HuH-7.5 (cell line): ENCODE results near the gene IFI6.

Source experiments
- DNase-seq: peaks from one replicate; pipeline ENCODE4 v3.0.0; 2011; ENCODE audit warnings: low spot score

The IFI6 gene

GRCh38 chr1:27672750-27673112, 739 bp upstream of the IFI6 start:
- no peak for DNase-seq

- no peak for DNase-seq
Observed at GRCh38 chr1:27669876-27670275, 2.1 kb downstream of the IFI6 start.

- peak; percentile 85 for DNase-seq
Observed at GRCh38 chr1:27668808-27669723, 2.9 kb downstream of the IFI6 start.

GRCh38 chr1:27668121-27668807, 3.7 kb downstream of the IFI6 start:
- DNase-seq, result no peak

- no peak for DNase-seq
Observed at GRCh38 chr1:27666791-27667254, 5.2 kb downstream of the IFI6 start.

- DNase-seq, result no peak
Observed at GRCh38 chr1:27666294-27666693, 5.7 kb downstream of the IFI6 start.

GRCh38 chr1:27665016-27665651, 6.9 kb downstream of the IFI6 start:
- DNase-seq, result no peak

GRCh38 chr1:27664291-27664690, 7.7 kb downstream of the IFI6 start:
- DNase-seq, result no peak

GRCh38 chr1:27662707-27663393, 9.1 kb downstream of the IFI6 start:
- peak; percentile 84 for DNase-seq

GRCh38 chr1:27662261-27662660, 9.7 kb downstream of the IFI6 start:
- no peak for DNase-seq

GRCh38 chr1:27661412-27662075, 10.4 kb downstream of the IFI6 start:
- no peak for DNase-seq

- no peak for DNase-seq
Observed at GRCh38 chr1:27660300-27660835, 11.6 kb downstream of the IFI6 start.

- DNase-seq, result peak; percentile 80
Observed at GRCh38 chr1:27659497-27660299, 12.3 kb downstream of the IFI6 start.

GRCh38 chr1:27658951-27659496, 13.0 kb downstream of the IFI6 start:
- no peak for DNase-seq

- no peak for DNase-seq
Observed at GRCh38 chr1:27656157-27656893, 15.7 kb downstream of the IFI6 start.

- no peak for DNase-seq
Observed at GRCh38 chr1:27655151-27655937, 16.6 kb downstream of the IFI6 start.

- no peak for DNase-seq
Observed at GRCh38 chr1:27652111-27652864, 19.7 kb downstream of the IFI6 start.
